Mesendoderm (in vitro differentiated cells): ENCODE data around the gene IST1. TPM values are rescaled to one million over a fixed set of nuclear protein-coding genes. Genes with fewer than 3 reads are reported as not detected.

Experiments
- DNase-seq: peaks from one replicate; pipeline ENCODE4 v3.0.0; 2013
- H2AK5ac ChIP-seq: 2 replicates; pipeline ENCODE4 v1.6.1; 2013; ENCODE audit warnings: low read length, inconsistent platforms
- H2BK120ac ChIP-seq: 2 replicates; pipeline ENCODE4 v1.6.1; 2013; ENCODE audit warnings: low read depth, mild to moderate bottlenecking, low read length, moderate library complexity, mixed read lengths
- H2BK15ac ChIP-seq: replicated peaks from 2 replicates; pipeline ENCODE4 v1.6.1; 2013; ENCODE audit warnings: low read depth, mild to moderate bottlenecking, moderate library complexity
- H2BK5ac ChIP-seq: 2 replicates; pipeline ENCODE4 v1.6.1; 2013; ENCODE audit warnings: low read length, inconsistent platforms
- H3K18ac ChIP-seq: 2 replicates; pipeline ENCODE4 v1.6.1; 2013; ENCODE audit warnings: mild to moderate bottlenecking, low read length, mixed read lengths
- H3K23ac ChIP-seq: one replicate; pipeline ENCODE4 v1.6.1; 2013; ENCODE audit warnings: low read length
- H3K27ac ChIP-seq: 2 replicates; pipeline ENCODE4 v1.5.1; 2013; ENCODE audit warnings: low read depth, mild to moderate bottlenecking, inconsistent platforms, low read length, moderate library complexity
- H3K27me3 ChIP-seq: 2 replicates; pipeline ENCODE4 v1.6.1; 2013; ENCODE audit warnings: low read length, control low read depth, mild to moderate bottlenecking, inconsistent platforms; ENCODE audit not compliant: insufficient read depth, poor library complexity
- H3K36me3 ChIP-seq: 2 replicates; pipeline ENCODE4 v1.6.1; 2013; ENCODE audit warnings: low read length, inconsistent platforms; ENCODE audit not compliant: control insufficient read depth, insufficient read depth
- H3K4ac ChIP-seq: one replicate; pipeline ENCODE4 v1.6.1; 2013; ENCODE audit warnings: low read depth, mild to moderate bottlenecking, low read length, moderate library complexity
- H3K4me1 ChIP-seq: 2 replicates; pipeline ENCODE4 v1.6.1; 2013; ENCODE audit warnings: low read depth, low read length, inconsistent platforms; ENCODE audit not compliant: control insufficient read depth
- H3K4me2 ChIP-seq: 2 replicates; pipeline ENCODE4 v1.6.1; 2013; ENCODE audit warnings: low read length
- H3K4me3 ChIP-seq: 2 replicates; pipeline ENCODE4 v1.5.1; 2013; ENCODE audit warnings: mild to moderate bottlenecking, low read length
- H3K56ac ChIP-seq: one replicate; pipeline ENCODE4 v1.6.1; 2013; ENCODE audit warnings: low read length
- H3K79me1 ChIP-seq: 2 replicates; pipeline ENCODE4 v1.6.1; 2013; ENCODE audit warnings: low read length, inconsistent platforms
- H3K79me2 ChIP-seq: 2 replicates; pipeline ENCODE4 v1.6.1; 2013; ENCODE audit warnings: mild to moderate bottlenecking, low read length; ENCODE audit not compliant: control insufficient read depth, insufficient read depth
- H3K9ac ChIP-seq: 2 replicates; pipeline ENCODE4 v1.6.1; 2013; ENCODE audit warnings: low read length, inconsistent platforms
- H4K5ac ChIP-seq: one replicate; pipeline ENCODE4 v1.6.1; 2013; ENCODE audit warnings: low read length
- H4K8ac ChIP-seq: one replicate; pipeline ENCODE4 v1.6.1; 2013; ENCODE audit warnings: low read depth, mild to moderate bottlenecking, control low read depth, low read length, moderate library complexity
- WGBS: extraction: QIAGEN DNeasy Blood & Tissue Kit; methylation state at CpG from one replicate; pipeline ENCODE4 v1.1.7; 2013; ENCODE audit warnings: low lambda C conversion rate, missing lambda C conversion rate; ENCODE audit not compliant: insufficient coverage; ENCODE audit errors: extremely low coverage; 5-methylcytosine and 5-hydroxymethylcytosine counted together
- polyA plus RNA-seq, 2 experiments: library from polyadenylated mRNA; stranded (reverse); fragments of 200-250 nt; gene quantifications; one replicate each; pipeline ENCODE4 v1.2.3, GENCODE V29; 2013

The IST1 gene
- polyA plus RNA-seq (2013, experiment 1 of 2) = 99.3 TPM
- 99.2 TPM for polyA plus RNA-seq (2013, experiment 2 of 2)

DNA sequence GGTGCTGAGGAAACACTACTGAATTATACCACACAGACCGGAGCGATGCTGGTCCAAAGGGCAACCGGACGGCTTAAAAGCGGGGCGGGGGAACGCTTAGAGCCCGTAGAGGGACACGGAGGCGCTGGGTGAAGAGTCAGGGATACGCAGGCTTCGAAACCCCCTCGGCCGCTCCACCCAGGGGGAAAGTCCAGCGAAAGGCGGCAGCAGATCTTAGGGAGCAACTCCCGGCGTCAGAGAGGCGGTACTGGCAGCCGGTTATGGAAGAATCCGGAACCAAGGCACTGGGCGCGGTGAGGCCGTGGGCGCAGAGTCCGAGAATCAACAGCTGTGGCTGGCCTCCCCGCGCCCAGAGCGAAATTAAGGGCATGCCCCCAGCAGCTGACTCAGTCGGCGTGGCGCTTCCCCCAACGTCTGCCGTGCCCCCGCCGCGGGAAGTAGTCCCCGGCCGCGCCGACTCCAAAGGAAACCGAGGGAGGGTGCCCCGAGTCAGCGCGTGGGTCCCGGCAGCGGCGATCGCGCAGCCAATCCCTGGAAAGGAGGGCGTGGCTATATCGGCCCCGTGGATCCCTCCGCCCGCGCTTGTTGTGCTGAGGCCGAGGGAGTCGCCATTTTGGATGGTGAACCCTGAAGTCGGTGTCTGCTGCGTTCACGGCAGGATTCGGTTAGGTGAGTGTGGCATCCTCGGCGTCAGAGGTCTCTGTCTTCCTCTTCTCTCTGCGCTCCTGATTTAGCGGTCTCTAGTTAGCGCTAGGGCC is at the start of gene IST1:
Gene IST1, plus strand, starts transcription at position 611 of the 758 bp plus-strand sequence. CDS start 20,110 bp downstream, outside the sequence.
- H3K4me3 ChIP-seq = peak within 1 kb of the TSS; percentile 94
- no peaks in the 10 kb centered on the region for H3K27me3 ChIP-seq
- H3K4me1 ChIP-seq = no peaks in the 10 kb centered on the region
- peak within 1 kb of the TSS; percentile 98 for H3K27ac ChIP-seq
- peak; percentile 99 for DNase-seq
- peak within 1 kb of the TSS; percentile 99 for H3K23ac ChIP-seq
- H2BK120ac ChIP-seq = no peak within 1 kb of the TSS
- H3K18ac ChIP-seq = peak within 1 kb of the TSS; percentile 97
- H3K36me3 ChIP-seq = no peaks in the 10 kb centered on the region
- peak within 1 kb of the TSS; percentile 95 for H3K4ac ChIP-seq
- peak within 1 kb of the TSS; percentile 90 for H4K8ac ChIP-seq
- H2BK5ac ChIP-seq = peak within 1 kb of the TSS; percentile 90
- H3K56ac ChIP-seq = peak within 1 kb of the TSS; percentile 96
- no peak within 1 kb of the TSS for H2AK5ac ChIP-seq
- H3K4me2 ChIP-seq = peak within 1 kb of the TSS; percentile 95
- no peaks in the 10 kb centered on the region for H3K79me1 ChIP-seq
- H3K9ac ChIP-seq = peak within 1 kb of the TSS; percentile 89
- H4K5ac ChIP-seq = no peak within 1 kb of the TSS
- peaks cover 43% of the 10 kb centered on the region for H3K79me2 ChIP-seq
- no CpG with 5 or more reads among the region's 67 CpGs for WGBS
- H2BK15ac ChIP-seq = no peak within 1 kb of the TSS

DNA sequence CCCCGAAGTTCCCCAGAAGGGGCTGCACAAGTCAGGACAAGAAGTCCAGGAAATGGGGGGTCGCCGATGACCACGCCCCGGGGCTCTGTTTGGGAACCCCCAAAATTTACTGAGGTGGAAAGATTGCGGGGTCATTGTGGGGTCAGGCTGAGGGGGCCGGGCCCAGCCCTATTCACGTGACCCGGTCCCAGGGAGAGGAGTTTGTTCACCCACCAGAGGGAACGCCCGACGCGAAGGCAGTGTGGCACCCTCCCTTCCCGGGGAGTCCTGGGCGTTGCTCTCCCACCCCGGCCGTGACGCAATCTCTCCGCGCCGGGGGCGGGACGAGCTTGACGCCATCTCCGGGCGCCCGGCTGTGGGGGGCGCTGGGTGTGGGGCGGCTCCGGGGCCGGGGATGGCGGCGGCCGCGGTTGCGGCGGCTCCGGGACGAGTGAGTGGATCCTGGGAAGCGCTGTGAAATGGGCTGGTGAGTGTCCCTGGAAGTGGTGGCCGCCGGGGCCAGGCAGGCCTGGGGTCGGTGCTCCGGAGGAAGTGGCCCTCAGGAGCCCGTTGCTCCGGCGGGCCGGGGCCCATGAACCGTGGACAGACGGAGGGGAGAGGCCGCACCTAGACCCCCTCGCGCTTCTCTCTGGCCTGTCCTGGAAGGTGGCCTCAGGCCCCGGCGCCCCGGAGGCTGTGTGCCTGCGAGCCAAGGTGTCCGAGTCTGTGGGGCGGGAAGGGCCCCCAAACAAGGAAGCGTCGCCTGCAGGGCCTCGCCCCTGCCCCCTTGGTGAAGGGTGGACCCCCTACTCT is 49.5 kb upstream of the IST1 start, which contains the start of gene ATXN1L:
Gene ATXN1L, plus strand, starts transcription at position 338 of the 792 bp plus-strand sequence. CDS start 3,765 bp downstream, outside the sequence.
- Histone ChIP-seq H4K5ac (no peak within 1 kb of the TSS), H4K8ac (peak within 1 kb of the TSS; percentile 89), H2BK15ac (no peak within 1 kb of the TSS), H3K4me1 (peaks cover 3% of the 10 kb centered on the region), H3K56ac (peak within 1 kb of the TSS; percentile 95), H3K4me3 (peak within 1 kb of the TSS; percentile 97), H3K9ac (peak within 1 kb of the TSS; percentile 83), H3K23ac (no peak within 1 kb of the TSS), H3K79me2 (peaks cover 17% of the 10 kb centered on the region), H2AK5ac (no peak within 1 kb of the TSS), H3K18ac (peak within 1 kb of the TSS; percentile 72), H3K79me1 (peaks cover 13% of the 10 kb centered on the region), H3K4me2 (peak within 1 kb of the TSS; percentile 100), H2BK120ac (peak within 1 kb of the TSS; percentile 29), H3K4ac (peak within 1 kb of the TSS; percentile 5), H3K36me3 (peaks cover 7% of the 10 kb centered on the region), H3K27ac (no peak within 1 kb of the TSS), H2BK5ac (no peak within 1 kb of the TSS), H3K27me3 (no peaks in the 10 kb centered on the region)
- WGBS = no CpG with 5 or more reads among the region's 62 CpGs
- DNase-seq = peak; percentile 92

GRCh38 chr16:71846431-71846830 is 48.9 kb upstream of the IST1 start:
- no peak overlapping the region for H2AK5ac ChIP-seq
- no peak overlapping the region for H2BK5ac ChIP-seq
- H3K36me3 ChIP-seq = peaks cover 9% of the 10 kb centered on the region
- no peaks in the 10 kb centered on the region for H3K27me3 ChIP-seq
- H3K18ac ChIP-seq = no peak overlapping the region
- no peak overlapping the region for H2BK15ac ChIP-seq
- peak overlapping the region; percentile 95 for H3K56ac ChIP-seq
- H3K27ac ChIP-seq = no peak overlapping the region
- peak; percentile 18 for DNase-seq
- peak overlapping the region; percentile 97 for H3K4me3 ChIP-seq
- H3K4ac ChIP-seq = peak overlapping the region; percentile 5
- peaks cover 17% of the 10 kb centered on the region for H3K79me2 ChIP-seq
- H3K23ac ChIP-seq = no peak overlapping the region
- WGBS = no CpG with 5 or more reads among the region's 20 CpGs
- no peak overlapping the region for H4K5ac ChIP-seq
- peak overlapping the region; percentile 73 for H3K9ac ChIP-seq
- peaks cover 3% of the 10 kb centered on the region for H3K4me1 ChIP-seq
- H2BK120ac ChIP-seq = no peak overlapping the region
- peaks cover 13% of the 10 kb centered on the region for H3K79me1 ChIP-seq
- peak overlapping the region; percentile 100 for H3K4me2 ChIP-seq
- no peak overlapping the region for H4K8ac ChIP-seq

DNA sequence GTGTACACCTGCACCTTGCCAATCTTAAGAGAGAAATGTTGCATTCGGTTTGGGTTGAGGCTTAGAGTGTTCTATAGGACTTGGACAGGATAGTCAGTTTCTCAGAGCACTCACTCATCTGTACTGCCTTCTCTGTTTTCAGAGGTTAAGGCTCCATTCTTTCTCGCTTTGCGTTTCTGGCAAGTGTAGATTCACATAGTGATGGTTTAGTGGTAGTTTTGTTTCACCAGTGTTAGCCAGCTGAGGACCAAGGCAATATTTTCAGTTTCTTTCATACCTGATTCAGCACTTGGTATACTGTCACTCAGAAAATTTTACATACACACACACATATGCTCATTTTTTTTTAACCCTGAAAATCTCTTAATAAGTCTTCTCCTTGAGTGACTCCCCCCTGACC is 48.2 kb upstream of the IST1 start:
- Histone ChIP-seq H4K8ac (no peak overlapping the region), H3K36me3 (peaks cover 9% of the 10 kb centered on the region), H3K56ac (peak overlapping the region; percentile 95), H3K4me3 (no peak overlapping the region), H4K5ac (no peak overlapping the region), H2BK120ac (no peak overlapping the region), H3K79me2 (peaks cover 17% of the 10 kb centered on the region), H3K4me2 (peak overlapping the region; percentile 100), H3K27me3 (no peaks in the 10 kb centered on the region), H2BK5ac (no peak overlapping the region), H3K4ac (no peak overlapping the region), H2AK5ac (no peak overlapping the region), H3K4me1 (peaks cover 3% of the 10 kb centered on the region), H2BK15ac (no peak overlapping the region), H3K9ac (peak overlapping the region; percentile 73), H3K18ac (no peak overlapping the region), H3K23ac (no peak overlapping the region), H3K27ac (no peak overlapping the region), H3K79me1 (peaks cover 14% of the 10 kb centered on the region)
- no peak for DNase-seq
- WGBS = no CpG with 5 or more reads among the region's 3 CpGs

GRCh38 chr16:71848622-71849021 is 46.7 kb upstream of the IST1 start:
- WGBS = no CpG with 5 or more reads among the region's 6 CpGs

More at GRCh38 chr16:71848622-71849021, 46.7 kb upstream of the IST1 start:
- Histone ChIP-seq H3K4me3 (no peak overlapping the region), H2AK5ac (no peak overlapping the region), H3K4me1 (peaks cover 3% of the 10 kb centered on the region), H3K79me2 (peaks cover 17% of the 10 kb centered on the region), H2BK5ac (no peak overlapping the region), H3K79me1 (peaks cover 14% of the 10 kb centered on the region), H3K4ac (no peak overlapping the region), H2BK15ac (no peak overlapping the region), H3K27ac (no peak overlapping the region), H3K23ac (no peak overlapping the region), H3K36me3 (peaks cover 9% of the 10 kb centered on the region), H3K27me3 (no peaks in the 10 kb centered on the region), H4K8ac (no peak overlapping the region), H3K4me2 (no peak overlapping the region), H4K5ac (no peak overlapping the region), H2BK120ac (no peak overlapping the region), H3K9ac (no peak overlapping the region), H3K18ac (no peak overlapping the region), H3K56ac (no peak overlapping the region)
- DNase-seq = no peak
